ENCODE measurements around the gene NPAS2. TPM values are rescaled to one million over a fixed set of nuclear protein-coding genes. Genes with fewer than 3 reads are reported as not detected.

The NPAS2 gene
- total RNA-seq, 3 donors from 2014 or later, result 6.2 to 42.3 (median 22.5) TPM

DNA sequence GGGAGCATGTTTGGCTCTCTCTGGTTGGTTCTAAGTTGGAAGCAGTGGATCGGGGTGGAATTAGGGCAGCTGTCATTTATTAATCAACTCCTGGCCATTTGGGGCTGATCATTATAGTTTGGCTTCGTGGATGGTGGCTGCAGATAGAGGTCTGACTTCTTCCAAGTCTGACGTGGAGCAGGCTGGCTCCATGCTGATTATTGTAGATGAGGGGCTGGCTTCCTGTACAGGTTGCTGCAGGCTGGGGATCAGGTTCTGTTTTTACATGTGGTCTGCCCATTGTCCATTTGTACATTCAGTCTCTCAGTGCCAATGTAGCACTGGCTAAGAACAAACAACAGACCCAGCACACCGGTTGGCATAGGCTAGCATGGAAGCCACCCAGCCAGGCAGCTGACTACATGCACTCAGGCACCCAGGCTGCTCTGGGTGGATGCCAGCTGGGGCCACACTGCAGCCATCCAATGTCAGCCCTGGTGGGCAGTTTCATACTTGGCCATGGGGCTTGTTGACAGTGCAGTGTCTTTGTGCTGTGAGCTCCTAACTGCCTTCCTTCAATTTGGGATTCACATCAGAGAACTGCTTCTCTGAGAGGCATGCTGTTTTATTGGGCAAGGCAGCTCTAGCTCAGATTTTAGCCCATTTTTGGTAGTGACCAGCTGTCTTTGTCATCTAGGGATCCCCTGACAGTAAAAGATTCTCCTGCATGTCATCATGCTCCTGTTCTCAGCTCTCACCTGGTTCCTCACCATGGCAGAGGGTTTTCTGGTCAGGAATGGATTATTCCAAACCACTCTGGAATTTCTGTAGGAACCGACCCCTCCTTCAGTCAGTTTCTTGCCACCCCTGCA is 25.4 kb downstream of the NPAS2 start:
- H3K4me3 ChIP-seq, result no peak overlapping the region
- H3K36me3 ChIP-seq, result no peaks in the 10 kb centered on the region
- intact Hi-C loops (cut with DNase I; ENCODE audit: low total_unique reads), result no loop called here
- TF ChIP-seq POLR2A (IDR thresholded peaks at IDR 0.05), result no peak
- TF ChIP-seq POLR2AphosphoS5 (IDR thresholded peaks at IDR 0.05), result no peak
- TF ChIP-seq, protein P1, sequence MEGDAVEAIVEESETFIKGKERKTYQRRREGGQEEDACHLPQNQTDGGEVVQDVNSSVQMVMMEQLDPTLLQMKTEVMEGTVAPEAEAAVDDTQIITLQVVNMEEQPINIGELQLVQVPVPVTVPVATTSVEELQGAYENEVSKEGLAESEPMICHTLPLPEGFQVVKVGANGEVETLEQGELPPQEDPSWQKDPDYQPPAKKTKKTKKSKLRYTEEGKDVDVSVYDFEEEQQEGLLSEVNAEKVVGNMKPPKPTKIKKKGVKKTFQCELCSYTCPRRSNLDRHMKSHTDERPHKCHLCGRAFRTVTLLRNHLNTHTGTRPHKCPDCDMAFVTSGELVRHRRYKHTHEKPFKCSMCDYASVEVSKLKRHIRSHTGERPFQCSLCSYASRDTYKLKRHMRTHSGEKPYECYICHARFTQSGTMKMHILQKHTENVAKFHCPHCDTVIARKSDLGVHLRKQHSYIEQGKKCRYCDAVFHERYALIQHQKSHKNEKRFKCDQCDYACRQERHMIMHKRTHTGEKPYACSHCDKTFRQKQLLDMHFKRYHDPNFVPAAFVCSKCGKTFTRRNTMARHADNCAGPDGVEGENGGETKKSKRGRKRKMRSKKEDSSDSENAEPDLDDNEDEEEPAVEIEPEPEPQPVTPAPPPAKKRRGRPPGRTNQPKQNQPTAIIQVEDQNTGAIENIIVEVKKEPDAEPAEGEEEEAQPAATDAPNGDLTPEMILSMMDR (IDR thresholded peaks at IDR 0.05), result no peak
- H3K4me1 ChIP-seq, result no peaks in the 10 kb centered on the region
- no peaks in the 10 kb centered on the region for H3K9me3 ChIP-seq
- no peak for DNase-seq (ENCODE audit: low spot score in 2 of 2)
- H3K27ac ChIP-seq, result no peak overlapping the region
- H3K27me3 ChIP-seq, result no peaks in the 10 kb centered on the region

DNA sequence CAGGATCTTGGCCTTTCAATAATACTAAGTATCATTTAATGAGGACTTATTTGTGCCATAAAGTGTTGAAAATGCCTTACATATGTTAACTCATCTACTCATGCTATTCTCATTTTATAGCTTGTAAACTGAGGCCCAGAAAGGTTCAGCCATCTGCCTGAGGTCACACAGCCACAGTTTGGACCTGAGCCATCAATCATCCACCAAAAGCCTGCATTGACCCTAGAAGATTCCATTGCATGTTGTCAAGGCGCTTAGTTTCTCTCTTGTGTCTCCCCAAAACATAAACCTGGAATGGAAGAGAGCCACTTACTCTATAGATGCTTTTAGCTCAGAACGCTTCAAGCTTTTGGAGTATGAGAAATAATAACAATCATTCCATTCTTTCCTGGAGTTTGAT is 26.8 kb downstream of the NPAS2 start:
- intact Hi-C loops (cut with DNase I; ENCODE audit: low total_unique reads), result no loop called here
- TF ChIP-seq POLR2AphosphoS5 (IDR thresholded peaks at IDR 0.05) (no peak), POLR2A (IDR thresholded peaks at IDR 0.05) (no peak)
- TF ChIP-seq, protein P1 (IDR thresholded peaks at IDR 0.05), result no peak

DNA sequence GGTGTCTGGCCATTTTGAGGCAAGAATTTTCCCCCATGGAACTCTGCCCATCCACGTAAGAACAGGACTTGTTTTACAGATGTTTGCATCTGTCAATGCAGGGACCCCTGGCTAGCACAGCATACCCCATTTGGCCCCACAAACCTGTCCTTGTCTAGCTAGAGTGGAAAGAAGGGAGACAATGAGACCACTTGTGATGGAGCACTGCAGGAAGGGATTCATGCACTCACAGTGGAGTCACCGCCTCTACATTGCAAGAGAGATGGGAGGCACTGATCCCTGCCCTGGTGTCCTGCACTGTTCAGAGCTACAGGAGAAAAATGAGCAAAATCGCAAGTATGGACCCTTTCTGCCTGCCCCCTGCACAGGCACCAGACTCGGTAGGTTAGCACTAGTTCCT is 32.5 kb downstream of the NPAS2 start:
- DNase-seq (ENCODE audit: low spot score in 2 of 2), result no peak
- intact Hi-C loops (cut with DNase I; ENCODE audit: low total_unique reads), result loop anchor here (5.0 kb wide), 1 partner anchor 1290 kb away; no protein-coding TSS in a partner anchor

More for the DNA sequence above, 26.8 kb downstream of the NPAS2 start:
- no peaks in the 10 kb centered on the region for H3K27me3 ChIP-seq
- no peak overlapping the region for H3K27ac ChIP-seq
- no peak overlapping the region for H3K4me3 ChIP-seq
- no peaks in the 10 kb centered on the region for H3K36me3 ChIP-seq
- no peaks in the 10 kb centered on the region for H3K4me1 ChIP-seq
- DNase-seq (ENCODE audit: low spot score in 2 of 2), result no peak
- H3K9me3 ChIP-seq, result no peaks in the 10 kb centered on the region

DNA sequence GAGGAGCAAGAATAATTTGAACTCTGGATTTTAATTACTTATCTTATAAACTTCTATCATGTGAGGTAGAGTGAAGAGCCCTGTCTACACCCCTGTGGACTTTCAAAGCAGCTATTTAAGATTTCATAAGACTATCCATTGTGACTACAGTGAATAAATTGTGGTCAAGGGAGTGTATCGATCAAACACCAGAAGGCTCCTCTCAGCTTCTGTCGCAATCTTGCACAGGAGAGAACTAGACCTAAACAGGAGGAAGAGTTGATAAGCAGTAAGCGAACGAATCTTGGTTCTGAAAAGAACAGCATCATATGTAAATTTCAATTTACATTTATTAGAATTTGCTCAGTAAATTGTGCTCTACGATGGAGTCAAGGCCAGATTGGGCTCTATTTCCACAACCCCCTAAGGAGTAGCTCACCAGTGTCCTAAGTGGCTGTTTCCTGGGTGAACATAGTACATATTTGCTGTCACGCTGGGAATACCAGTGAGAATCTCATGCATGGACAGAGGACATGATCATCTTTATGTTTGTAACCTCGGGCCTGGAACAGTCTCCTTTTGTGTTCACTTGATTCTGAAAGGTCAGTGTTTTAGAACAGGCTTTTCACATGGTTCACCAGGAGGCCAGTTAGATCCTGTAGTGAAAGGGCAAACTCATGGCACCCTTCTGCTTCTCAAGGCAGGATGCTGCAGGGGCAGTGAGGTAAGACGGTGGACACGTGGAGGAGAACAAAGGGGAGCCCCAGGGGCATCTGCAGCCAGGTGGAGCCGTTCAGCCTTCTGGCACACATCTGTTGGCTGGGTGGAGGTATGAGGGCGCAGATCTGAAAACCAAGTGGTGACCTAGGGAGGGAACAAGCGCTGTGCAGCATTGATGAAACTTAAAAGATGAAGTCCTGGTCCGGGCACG is 33.3 kb downstream of the NPAS2 start:
- H3K36me3 ChIP-seq, result no peaks in the 10 kb centered on the region
- no peaks in the 10 kb centered on the region for H3K27me3 ChIP-seq
- no peak overlapping the region for H3K4me3 ChIP-seq
- TF ChIP-seq, protein P1 (IDR thresholded peaks at IDR 0.05), result no peak
- TF ChIP-seq POLR2AphosphoS5 (IDR thresholded peaks at IDR 0.05) (no peak), POLR2A (IDR thresholded peaks at IDR 0.05) (no peak)
- no peak for DNase-seq (ENCODE audit: low spot score in 2 of 2)
- no peaks in the 10 kb centered on the region for H3K4me1 ChIP-seq
- intact Hi-C loops (cut with DNase I; ENCODE audit: low total_unique reads), result loop anchor here (5.0 kb wide), 1 partner anchor 1291 kb away; no protein-coding TSS in a partner anchor
- H3K9me3 ChIP-seq, result no peaks in the 10 kb centered on the region
- H3K27ac ChIP-seq, result no peak overlapping the region

More for the DNA sequence above, 32.5 kb downstream of the NPAS2 start:
- no peaks in the 10 kb centered on the region for H3K36me3 ChIP-seq
- TF ChIP-seq, protein P1 (IDR thresholded peaks at IDR 0.05), result no peak
- TF ChIP-seq POLR2AphosphoS5 (IDR thresholded peaks at IDR 0.05) (no peak), POLR2A (IDR thresholded peaks at IDR 0.05) (no peak)
- H3K9me3 ChIP-seq, result no peaks in the 10 kb centered on the region
- no peaks in the 10 kb centered on the region for H3K27me3 ChIP-seq
- no peaks in the 10 kb centered on the region for H3K4me1 ChIP-seq
- no peak overlapping the region for H3K27ac ChIP-seq
- no peak overlapping the region for H3K4me3 ChIP-seq

Data from breast epithelium (tissue), 4 donors.